Measurements from ENCODE around the gene PPP2R1B.

The PPP2R1B gene

DNA sequence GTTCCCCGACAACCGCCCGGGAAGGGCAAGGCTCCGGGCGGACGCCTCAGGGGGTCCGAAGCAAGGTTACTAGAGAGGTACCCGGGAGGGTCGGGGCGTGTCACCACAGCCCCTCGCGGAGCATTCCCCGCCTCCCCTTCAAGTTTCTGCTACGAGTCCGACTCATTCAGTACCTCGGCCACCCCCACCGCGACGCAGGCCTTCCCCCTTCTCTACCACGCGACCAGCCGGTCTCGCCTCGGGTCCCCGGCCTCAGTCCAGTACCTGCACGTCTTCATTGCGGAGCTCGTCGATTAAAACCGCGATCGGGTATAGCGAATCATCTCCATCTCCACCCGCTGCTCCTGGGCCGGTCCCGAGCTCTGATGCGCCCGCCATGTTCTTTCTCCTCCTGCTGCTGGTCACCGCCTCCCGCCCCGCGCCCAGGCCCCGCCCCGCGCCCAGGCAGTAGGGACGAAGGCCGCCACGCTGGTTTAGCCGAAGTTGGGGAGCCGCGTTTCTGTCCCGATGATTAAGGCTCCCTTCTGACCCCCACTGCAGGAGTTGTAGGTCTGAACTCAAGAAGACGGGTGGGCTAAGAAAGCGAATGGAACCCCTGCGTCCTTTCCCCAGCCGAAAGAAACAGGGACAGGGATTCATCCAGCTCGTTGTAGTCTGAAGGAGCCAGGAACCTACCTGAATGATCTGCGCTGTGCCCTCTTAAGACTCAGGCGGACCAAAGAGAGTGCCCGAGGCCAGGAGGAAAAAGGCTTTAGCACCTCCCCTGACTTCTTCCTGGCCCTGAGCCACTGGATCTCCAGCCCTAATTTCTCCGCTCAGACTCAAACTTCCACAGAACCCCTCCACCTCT, at the start of gene PPP2R1B:
Gene PPP2R1B (minus strand): TSS at position 406 of the 850 bp plus-strand sequence. CDS start 28 bp downstream, at position 378.
- DNase-seq (ENCODE audit: low spot score) = peak; percentile 97
- TF ChIP-seq, protein P1, sequence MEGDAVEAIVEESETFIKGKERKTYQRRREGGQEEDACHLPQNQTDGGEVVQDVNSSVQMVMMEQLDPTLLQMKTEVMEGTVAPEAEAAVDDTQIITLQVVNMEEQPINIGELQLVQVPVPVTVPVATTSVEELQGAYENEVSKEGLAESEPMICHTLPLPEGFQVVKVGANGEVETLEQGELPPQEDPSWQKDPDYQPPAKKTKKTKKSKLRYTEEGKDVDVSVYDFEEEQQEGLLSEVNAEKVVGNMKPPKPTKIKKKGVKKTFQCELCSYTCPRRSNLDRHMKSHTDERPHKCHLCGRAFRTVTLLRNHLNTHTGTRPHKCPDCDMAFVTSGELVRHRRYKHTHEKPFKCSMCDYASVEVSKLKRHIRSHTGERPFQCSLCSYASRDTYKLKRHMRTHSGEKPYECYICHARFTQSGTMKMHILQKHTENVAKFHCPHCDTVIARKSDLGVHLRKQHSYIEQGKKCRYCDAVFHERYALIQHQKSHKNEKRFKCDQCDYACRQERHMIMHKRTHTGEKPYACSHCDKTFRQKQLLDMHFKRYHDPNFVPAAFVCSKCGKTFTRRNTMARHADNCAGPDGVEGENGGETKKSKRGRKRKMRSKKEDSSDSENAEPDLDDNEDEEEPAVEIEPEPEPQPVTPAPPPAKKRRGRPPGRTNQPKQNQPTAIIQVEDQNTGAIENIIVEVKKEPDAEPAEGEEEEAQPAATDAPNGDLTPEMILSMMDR (IDR thresholded peaks at IDR 0.05; ENCODE audit: extremely low read depth, insufficient read depth, missing control alignments) = peak; percentile 4
- in situ Hi-C loops (cut with MboI; ENCODE audit: low pct_unique_long_range_greater_than_20kb, low sequenced_read_pairs, unreplicated experiment) = no loop called here

GRCh38 chr11:111815489-111815888, 49.3 kb upstream of the PPP2R1B start:
- TF ChIP-seq, protein P1 (IDR thresholded peaks at IDR 0.05; ENCODE audit: extremely low read depth, insufficient read depth, missing control alignments) = no peak
- in situ Hi-C loops (cut with MboI; ENCODE audit: low pct_unique_long_range_greater_than_20kb, low sequenced_read_pairs, unreplicated experiment) = no loop called here
- no peak for DNase-seq (ENCODE audit: low spot score)

DNA sequence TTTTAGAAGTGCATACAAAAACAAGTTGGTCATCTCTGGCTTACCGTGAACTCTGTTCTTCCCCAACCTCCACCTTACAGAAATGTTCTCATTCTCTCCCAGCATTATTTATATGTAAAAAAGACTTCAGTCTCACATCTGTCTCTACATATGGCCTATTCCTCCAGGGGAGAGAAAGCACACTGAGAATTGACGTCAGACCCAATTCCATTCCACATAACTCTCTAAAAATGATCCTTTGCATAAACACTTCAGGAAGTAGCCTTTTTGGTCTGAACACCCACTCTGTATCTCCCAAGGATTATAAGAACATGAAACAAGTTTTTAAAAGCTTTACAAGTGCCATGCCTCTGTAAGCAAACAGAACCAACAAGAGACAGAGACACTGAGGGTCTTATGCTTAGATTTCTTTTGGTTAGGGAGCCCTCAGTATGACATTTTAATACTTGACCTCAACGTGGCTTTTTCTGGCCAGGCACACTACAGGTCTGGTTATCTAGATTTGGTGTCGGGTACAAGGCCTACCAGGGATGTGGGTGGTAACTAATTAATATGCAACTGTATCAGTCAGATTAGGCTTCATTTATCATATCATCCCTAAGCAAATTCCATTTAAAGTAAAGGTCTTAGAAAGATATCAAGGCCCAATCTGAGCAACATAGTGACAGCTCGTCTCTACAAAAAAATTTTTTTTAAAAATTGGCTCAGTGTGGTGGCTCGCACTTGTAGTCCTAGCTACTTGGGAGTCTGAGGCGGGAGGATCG, 48.5 kb upstream of the PPP2R1B start:
- no peak for DNase-seq (ENCODE audit: low spot score)

GRCh38 chr11:111814106-111814505, 47.9 kb upstream of the PPP2R1B start:
- no peak for DNase-seq (ENCODE audit: low spot score)
- TF ChIP-seq, protein P1 (IDR thresholded peaks at IDR 0.05; ENCODE audit: extremely low read depth, insufficient read depth, missing control alignments) = no peak
- in situ Hi-C loops (cut with MboI; ENCODE audit: low pct_unique_long_range_greater_than_20kb, low sequenced_read_pairs, unreplicated experiment) = no loop called here

More for the DNA sequence above, 48.5 kb upstream of the PPP2R1B start:
- in situ Hi-C loops (cut with MboI; ENCODE audit: low pct_unique_long_range_greater_than_20kb, low sequenced_read_pairs, unreplicated experiment) = no loop called here
- TF ChIP-seq, protein P1 (IDR thresholded peaks at IDR 0.05; ENCODE audit: extremely low read depth, insufficient read depth, missing control alignments) = no peak

- DNase-seq (ENCODE audit: low spot score) = no peak
- in situ Hi-C loops (cut with MboI; ENCODE audit: low pct_unique_long_range_greater_than_20kb, low sequenced_read_pairs, unreplicated experiment) = no loop called here
- TF ChIP-seq, protein P1 (IDR thresholded peaks at IDR 0.05; ENCODE audit: extremely low read depth, insufficient read depth, missing control alignments) = no peak
These were observed 46.0 kb upstream of the PPP2R1B start for GRCh38 chr11:111812211-111812610.

DNA sequence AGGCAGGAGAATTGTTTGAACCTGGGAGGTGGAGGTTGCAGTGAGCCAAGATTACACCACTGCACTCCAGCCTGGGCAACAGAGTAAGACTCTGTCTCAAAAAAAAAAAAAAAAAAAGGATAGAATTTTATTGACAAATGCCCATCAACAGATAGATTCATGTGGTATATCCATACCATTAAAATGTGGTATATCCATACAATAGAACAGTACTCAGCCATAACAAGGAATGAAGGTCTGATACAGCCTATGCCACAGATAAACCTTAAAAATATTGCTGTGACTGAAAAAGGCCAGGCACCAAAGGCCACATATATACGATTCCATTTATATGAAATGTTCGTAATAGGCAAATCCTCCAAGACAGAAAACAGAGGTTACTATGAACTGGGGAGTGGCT, 45.3 kb upstream of the PPP2R1B start:
- TF ChIP-seq, protein P1 (IDR thresholded peaks at IDR 0.05; ENCODE audit: extremely low read depth, insufficient read depth, missing control alignments) = no peak
- no peak for DNase-seq (ENCODE audit: low spot score)
- in situ Hi-C loops (cut with MboI; ENCODE audit: low pct_unique_long_range_greater_than_20kb, low sequenced_read_pairs, unreplicated experiment) = no loop called here
